HG02970 (cell line): ENCODE data around the gene SELENOP.
"Not testable (repeated sequence)": the region's sequence is repeated elsewhere in the genome, so short reads cannot be mapped to it uniquely, and the experiment has no call there.

Experiments used
- ATAC-seq: cut with Tn5 transposase; IDR thresholded peaks from one replicate; pipeline ENCODE4 v1.9.1; 2021; ENCODE audit warnings: mild to moderate bottlenecking, moderate library complexity, moderate number of reproducible peaks; ENCODE audit not compliant: unreplicated experiment, low FRiP score

SELENOP gene

DNA sequence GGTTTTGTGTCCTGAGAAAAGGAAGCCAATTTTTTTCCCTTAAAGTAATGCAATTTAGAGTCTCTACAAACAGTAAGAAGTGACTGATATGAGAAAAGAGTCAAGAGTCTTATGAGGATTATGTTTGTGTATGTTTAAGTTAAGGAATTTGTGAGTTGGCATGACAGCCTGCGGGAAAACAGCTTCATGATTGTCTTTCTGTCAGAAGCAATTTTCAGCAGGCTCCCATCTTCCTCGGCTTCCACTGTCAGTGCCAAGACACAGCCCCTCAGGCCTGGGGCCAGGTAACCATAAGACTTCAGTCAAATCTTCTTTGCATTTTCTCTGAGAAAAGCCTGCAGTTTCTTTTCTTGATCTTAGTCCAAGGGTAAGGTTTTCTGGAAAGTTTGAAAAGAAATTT, 17.0 kb upstream of the SELENOP start:
- no peak for ATAC-seq

DNA sequence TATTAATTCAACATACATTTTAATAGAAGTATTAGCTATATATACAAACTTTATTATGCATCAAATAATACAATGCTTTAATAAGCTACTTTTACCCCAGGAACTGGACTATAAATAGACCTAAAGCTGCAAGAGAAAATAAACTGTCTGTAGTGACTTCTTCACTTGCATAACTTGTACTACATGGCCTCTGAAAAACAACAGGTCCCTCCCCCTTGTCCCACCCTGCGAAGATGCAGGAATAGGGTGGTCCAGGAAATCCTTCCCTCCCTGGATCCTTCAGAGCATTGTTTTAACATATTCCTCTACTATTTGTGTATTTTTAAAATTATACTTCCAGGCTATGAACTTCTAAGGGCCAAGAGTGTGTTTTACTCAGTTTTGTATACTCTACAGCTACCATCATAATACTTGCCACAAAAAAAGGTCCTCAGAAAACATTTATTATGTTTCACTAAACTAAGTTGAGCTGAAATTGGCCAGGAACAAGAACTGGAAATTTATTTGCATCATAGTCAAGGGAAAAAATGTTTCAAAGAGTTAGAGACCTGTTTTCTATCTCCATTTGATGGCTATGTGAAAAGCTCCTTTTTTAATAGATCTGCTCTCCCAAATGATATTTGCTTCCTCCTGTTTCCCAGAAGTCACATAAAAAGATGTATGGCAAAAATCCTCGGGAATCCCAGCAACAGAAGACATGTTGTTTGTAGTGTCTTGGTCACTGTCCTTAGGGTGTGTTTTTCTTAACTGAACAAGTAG, 15.2 kb upstream of the SELENOP start:
- no peak for ATAC-seq

DNA sequence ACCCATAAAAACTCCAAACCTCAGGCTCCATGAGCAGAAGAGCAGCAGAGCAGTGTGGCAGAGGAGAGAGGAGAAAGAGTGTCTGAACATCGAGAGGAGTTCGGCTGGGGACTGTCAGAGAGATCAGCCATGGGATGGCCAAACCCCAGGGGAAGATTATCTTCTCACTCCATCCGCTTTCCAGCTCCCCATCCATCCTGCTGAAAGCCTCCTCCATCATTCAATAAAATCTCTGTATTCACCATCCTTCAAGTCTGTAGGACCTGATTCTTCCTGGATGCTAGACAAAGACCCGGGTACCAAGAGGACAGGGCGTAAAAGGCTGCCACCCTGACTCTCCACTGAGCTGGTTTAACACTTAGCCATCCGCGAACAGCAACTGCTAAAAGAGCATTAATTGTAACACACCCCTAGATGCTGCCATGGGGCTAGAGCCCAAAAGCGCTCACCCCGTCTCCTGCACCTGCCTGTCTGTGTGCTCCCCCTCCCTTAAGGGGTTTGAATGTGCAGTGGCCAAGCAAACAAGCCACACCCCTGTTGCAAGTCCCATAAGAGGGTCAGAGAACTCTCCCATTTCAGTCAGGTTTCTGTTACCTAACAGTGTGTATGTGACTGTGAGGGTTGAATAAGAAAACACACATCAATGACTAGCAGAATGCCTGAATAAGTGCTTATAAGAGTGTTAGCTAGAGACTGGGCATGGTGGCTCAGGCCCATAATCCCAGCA, 13.9 kb upstream of the SELENOP start:
- no peak for ATAC-seq

DNA sequence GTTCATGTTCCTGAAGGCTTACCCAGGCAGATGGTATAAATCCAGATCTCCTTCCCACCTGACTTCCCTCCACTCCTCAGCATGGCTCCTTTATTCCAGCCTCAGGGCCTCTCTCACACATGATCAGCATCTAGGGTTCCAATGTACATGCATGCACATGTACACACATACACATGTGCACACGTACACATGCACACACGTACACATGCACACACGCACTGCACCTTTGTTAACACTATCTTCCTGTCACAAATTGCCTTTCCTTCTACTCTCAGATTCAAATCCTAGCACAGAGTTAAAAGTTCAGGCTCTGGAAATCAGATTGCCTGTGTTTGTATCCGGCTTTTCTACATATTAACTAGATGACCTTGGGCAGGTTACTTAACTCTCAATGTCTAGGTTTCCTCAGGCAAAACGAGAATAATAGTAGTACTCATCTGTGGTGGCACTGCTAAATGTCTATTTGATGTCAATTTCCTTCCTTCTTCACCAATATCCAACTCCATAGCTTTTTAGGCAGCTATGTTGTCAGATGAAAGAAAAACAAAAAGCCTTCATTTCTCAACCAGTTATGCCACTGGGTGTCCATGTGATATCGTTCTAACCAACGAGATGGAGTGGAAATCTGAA, 12.8 kb upstream of the SELENOP start:
- ATAC-seq, result no peak

DNA sequence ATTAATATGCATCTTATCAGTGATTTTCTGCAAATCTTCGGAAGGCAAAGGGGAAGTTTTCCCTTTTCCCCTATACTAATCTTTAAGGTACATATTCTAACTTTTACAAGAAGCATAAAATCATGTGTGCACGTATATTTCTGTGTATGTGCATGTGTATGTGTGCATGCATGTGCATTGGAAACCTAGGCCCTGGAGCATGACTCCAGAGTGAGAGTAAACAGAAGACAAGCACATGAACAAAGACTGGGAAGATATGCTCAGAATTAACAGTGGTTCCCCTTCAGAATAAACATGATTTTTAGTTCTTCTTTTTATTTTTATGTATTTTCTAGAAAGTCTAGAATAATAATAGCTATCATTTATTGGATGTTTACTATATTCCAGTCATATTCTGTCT, 10.9 kb upstream of the SELENOP start:
- no peak for ATAC-seq

DNA sequence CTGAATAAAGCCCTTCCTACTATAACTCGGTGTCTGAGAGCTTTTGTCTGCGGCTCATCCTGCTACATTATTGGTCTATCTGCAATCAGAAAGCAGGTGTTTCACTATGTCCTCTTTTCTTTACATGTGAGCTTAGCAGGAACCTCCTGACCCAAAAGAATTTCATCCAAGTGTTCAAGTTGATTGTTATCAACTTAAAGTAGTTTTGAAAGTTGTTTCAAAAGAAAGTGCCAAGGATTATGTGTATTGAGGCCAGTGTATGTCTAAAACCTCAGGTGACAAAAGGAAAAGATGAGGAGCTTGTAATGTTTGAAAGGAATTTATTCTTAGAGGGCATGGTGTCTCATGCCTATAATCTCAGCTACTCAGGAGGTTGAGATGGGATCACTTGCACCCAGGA, 8.1 kb upstream of the SELENOP start:
- ATAC-seq, result no peak

DNA sequence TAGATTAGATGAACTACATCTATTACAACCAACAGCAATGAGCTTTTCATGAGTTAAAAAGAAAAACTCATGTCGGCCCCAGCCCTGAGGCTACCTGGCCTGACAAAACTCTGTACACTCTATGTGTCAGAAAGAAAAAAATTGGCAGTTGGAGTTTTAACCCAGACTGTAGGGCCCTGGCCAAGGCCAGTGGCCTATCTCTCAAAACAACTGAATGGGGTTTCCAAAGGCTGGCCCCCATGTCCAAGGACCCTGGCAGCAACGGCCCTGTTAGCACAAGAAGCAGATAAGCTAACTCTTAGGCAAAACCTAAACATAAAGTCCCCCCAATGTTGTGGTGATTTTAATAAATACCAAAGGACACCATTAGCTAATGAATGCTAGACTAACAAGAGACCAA, 4.9 kb upstream of the SELENOP start:
- ATAC-seq, result not testable (repeated sequence)

DNA sequence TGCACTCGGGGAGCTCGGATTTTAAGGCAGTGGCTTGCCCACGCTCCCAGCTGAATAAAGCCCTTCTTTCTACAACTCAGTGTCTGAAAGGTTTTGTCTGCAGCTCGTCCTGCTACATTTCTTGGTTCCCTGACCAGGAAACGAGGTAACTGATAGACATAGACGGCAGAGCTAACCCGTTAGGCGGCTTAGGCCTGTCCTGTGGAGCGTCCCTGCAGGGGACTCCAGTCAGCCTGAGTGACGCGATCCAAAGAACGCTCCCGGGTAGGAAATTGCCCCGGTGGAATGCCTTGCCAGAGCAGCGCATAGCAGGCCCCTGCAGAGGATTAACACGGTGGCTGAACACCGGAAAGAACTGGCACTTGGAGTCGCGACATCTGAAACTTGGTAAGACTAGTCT, 1.8 kb upstream of the SELENOP start:
- no peak for ATAC-seq

DNA sequence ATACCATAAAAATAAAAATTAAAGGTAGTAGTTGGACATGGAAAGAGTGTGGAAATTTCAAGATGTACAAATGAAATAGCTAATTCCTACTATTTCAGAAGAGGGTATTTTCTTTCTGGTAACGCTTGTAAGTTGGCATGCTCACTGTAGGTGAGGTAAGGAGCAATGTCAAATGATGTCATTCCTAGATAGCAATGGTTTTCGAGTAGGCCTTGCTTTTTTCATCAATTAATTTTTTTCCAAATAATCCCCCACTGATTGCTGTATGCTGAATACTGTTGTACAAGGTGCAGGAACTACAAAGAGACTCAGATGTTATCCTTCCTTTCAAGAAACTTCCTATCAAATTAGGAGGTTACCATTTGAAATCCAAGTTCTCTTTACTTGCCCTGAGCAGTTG, 928 bp upstream of the SELENOP start:
- no peak for ATAC-seq

DNA sequence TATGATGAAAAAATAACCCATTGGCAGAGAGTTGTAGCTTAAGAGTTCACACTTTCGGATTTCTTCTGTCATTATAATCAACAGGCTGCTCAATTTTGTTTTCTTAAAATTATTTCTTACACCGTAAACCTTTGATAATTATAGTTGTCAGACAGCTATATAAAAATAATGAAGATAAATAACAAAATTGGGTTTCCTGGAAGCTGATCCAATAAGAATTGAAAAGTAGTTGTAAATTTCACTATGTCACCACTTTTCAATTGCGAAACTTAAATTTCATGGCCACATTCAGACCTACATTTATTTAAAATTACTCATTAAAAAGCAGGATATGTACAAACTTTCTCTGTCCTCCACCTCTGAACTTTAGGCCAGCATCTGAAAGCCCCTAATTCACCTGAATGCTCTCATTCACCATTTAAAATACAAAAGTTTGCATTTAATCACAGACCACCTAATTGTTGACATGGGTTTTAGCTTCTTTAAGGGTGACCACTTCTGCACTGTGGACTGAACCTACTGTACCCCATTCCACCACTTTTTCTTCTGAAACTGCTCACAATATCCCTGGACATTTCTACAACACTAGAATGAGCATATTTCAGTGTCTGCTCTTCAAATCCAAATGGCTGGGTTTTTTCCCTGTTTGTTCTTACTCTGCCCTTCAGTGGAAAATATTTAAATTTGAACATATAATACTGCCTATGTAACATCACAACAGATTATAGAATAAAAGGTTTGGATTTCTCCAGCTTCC, 680 bp downstream of the SELENOP start:
- ATAC-seq, result no peak

DNA sequence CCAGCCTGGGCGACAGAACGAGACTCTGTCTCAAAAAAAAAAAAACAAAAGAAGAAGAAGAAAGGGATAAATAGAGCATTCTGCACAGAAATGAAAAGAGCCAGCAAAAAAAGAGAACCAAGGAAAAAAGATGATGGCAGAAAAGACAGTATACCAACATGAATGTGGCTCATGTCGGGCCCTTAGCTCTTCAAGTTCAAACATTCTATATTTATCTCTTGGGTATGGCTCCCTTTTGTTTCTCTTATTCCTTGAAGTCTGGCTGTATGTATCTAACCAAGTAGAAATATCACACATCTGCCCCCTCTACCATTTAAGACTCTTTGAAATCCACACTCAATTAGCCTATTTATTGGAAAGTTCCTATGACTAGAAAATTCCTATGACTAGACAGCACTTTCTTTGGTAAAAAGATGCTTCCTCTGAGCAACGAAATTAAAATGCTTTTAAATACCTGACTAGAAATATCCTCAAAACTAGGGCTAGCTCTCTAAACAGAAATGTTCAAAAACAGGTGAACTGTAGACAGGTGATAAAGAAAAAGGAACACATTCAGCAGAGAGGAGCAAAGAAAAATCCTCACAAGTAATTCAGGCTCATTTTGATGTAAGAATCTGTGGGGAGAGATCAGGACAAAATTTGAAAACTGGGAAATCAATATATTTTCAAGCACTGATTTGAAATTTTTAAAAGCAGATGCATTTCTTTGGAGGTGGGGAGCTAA, 2.6 kb downstream of the SELENOP start:
- no peak for ATAC-seq

DNA sequence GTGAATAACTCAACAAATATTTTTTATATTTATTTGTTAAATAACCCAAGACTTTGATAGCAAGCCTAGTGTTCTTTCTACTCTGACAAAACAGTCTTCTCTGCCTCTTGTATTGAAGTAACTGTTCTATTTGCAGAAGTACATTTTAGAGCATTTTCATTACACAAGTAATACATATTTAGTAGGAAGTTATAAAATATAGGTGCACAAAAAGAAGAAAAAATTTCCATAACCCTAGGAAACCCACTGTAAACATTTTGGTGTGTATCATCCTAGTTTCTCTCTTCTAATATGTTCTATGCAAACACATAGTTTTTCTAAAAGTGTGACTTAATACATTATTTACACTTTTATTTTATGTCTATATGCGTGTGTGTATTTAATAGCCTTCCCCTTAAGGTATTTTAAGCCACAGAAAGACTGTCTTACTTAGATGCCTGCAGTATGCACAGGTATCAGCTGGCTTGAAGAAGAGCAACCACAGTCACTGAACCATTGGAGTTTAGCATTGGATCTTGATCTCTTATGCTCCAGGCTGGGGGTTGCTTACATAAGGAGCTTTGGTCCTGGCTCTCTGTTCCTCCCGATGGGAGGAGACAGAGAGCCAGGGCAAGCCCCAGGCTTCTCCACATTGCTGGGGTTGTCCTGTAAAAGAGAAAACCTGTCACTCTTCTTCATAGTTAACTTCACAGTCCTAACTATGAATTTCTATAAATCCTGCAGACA, 3.8 kb downstream of the SELENOP start:
- no peak for ATAC-seq

DNA sequence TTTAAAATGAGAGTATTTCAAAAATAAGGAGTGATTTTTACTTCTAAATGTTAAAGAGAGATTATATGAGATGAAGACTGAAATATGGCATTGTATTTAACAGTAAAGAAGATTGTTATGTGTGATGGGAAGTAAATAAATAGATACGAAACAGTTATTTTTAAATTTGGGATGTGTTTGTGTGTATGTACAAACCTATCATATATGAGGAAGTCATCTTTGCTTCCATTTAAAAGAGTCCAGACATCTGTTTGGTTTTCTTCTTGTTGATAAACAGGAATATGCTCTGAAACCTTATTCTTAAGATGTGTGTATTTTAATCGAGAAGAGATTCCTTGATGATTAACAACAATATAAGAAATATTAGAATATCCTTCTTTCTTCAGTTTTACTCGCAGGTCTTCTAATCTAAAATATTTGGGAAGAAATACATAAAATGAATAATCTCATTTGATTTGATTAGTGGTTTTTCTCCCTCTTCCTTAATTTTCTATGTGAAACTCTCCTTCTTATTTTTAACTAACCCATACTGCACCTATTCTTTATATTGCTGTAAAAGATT, 4.9 kb downstream of the SELENOP start:
- no peak for ATAC-seq

DNA sequence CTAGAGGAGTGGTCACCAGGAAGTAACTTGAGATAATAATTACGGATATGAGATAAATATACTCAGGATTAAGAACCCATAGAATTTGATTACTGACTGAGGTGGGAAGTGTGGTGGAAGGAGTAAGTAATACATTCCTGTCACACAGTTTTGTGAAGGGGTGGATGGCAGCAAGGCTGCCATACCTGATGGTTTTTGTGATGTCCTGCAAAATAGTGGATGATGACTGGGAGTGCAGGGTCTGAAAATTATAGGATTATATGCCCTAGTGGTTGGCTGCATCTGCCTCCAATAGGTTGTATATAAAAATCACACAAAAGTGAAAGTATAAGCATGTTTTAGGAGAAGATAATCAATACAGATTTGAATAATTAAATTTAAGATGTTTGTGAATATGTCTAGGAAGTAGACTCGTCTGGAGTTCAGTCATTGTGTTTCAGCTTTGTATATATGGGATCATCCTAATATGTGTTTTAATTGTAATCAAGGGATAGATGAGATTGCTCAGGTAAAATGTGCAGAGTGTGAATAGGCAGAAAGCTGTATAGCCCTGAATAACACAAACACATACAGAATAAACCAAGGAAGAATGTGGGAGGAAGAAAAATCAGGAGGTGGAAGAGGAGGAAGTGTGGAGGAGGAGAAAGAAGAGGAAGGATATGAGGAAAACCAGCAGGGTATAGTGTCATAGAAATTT, 5.5 kb downstream of the SELENOP start:
- ATAC-seq, result no peak

DNA sequence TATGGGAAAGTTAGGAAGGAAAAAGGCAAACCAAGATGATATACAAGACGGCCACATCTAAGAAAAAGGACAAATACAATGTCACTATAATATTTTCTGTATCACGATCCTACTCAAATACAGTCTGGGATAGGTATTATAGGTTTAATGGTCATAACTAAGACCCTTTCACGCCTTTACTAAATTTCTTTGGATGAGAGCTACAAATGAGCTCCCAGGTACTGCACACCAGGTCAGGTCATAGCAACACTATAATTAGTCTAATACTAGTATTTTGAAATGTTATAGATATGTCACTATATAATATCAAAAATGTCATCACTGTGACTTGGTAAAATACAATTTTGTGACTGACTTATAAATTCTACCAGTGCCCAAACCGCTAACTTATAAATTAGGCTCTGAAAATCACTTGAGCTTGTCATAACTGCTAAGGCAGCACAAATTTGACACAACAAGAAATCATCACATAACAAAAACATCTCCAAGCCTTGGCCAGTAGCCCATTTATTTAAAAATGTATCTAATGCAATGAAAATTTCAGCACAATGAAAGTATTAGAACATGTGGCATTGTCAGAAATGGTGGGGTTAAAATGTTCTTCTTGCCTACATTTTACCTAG, 6.9 kb downstream of the SELENOP start:
- ATAC-seq, result no peak

DNA sequence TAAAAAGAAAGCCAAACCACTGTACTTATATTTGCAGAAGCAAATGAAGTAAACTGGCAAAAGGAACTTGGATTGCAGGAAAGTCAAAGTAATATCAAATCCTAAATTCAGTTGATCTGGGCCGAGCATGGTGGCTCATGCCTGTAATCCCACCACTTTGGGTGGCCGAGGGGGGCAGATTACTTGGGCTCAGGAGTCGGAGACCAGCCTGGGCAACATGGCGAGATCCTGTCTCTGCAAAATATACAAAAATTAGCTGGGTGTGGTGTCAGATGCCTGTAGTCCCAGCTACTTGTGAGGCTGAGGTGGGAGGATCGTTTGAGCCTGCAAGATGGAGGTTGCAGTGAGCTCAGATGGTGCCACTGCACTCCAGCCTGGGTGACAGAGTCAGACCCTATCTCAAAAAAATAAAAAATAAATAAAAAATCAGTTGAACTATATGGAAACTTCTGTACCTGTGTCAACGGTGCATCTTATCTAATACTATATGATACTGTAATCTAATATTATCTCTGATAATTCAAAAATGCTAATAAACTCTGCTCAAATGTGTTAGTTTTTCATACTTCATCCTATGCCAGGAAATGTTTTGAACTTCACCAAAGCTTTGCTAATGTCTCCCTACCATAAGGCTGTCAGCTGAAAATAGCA, 10.1 kb downstream of the SELENOP start:
- no peak for ATAC-seq

DNA sequence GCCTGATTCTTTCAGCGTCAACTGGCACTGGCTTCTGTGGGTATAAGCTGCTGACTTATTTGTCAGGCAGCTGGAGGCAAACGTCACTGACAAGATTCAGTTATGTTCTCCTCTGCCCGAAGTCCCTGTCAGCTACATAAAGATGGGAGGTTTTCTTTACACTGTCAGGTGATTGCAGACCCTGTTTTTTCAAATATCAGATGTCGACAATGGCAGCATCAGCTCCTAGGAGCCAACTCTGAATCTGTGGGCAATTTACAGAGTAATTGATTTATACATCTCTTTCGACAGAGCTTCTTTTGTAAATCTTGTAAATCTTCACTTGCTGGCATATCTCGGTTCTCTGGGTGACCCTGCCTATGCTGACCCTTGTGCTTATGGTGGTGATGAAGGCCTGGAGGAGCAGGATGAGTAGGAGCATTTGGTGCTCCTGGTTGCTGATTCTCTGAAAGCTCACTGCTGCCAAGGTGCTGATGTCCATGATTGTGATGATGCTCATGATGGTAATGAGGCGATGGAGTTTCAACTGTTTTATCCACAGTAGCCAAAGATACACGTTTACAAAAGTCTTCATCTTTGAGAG, 10.9 kb downstream of the SELENOP start:
- ATAC-seq, result no peak
